HG02870 (cell line): Measurements from ENCODE around the gene GLRA1.

Experiments
- ATAC-seq: cut with Tn5 transposase; IDR thresholded peaks from one replicate; pipeline ENCODE4 v1.9.1; 2021; ENCODE audit warnings: mild to moderate bottlenecking, moderate library complexity; ENCODE audit not compliant: unreplicated experiment

Gene GLRA1

DNA sequence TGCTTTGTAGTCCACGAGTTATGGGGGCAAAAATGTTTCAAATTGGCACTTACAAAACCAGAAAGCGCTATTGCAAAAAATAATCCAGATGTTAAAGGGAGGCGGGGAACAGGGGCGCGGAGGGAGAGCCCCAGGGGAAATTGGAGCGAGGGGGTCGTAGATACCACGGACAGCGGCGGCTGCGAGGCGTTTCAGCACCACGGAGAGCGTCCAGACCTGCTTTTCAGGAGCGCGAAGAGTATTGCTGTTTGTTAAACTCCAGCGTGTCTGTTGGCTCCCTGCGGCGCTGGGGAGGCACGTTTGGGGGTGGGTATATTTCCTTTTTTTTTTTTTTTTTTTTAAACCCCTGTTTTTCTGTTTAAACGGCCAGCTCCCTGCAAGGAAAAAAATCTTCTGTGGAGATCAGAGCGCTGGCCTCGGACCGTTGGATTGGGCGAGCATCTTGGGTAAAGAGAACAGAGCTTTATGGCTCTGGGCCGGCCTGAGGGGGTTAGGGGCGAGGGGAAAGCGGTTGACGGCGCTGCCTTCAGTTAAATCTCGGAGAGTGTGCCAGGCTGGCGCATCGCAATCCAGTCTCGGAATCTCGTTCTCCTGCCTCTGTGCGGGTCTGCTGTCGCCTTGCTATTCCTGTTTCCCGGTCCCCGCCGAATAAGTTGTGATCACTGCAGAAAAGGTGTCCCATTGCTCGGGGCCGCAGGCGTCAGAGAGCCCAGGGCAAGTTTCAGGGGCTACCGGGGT lies at the start of gene GLRA1:
GLRA1 (minus strand) TSS at position 288 of the 738 bp plus-strand sequence. CDS start 302 bp downstream, outside the sequence.
- no peak for ATAC-seq

DNA sequence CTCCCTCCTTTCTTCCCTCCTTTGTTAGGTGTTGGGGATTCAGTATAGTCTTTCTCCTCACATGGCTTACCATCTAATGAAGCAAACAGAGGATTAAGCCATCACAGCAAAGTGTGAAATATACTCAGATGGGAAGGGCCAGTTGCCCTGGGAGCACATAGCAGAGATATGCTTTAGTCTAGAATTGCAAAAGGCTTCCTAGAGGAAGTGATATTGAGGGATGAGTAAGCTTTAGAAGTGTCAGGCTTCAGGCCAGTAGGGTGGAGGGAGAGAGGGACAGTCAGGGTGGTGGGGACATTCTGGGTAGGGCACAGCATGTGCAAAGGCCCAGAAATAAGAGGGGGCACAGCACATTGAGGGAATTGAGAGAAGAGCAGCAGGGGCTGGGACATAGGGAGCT lies 46.2 kb upstream of the GLRA1 start:
- ATAC-seq, result no peak

DNA sequence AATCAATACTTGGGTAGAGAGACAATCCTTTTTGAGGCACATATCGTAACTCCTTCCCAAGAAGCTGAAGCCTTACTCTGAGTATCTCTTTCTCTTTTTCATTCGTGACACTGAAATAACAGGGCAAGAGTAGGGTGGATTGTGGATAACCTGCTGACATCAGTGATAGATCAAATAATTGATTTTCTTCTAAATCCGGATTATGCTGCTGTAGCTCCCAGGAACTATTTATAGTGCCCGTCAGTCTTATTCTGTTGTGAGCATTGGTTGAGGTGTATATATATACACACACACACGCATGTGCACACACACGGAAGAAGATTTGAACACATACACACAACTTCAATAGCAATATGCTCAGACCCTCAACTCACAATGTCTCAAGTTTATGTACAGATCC lies 43.2 kb upstream of the GLRA1 start:
- ATAC-seq, result no peak

GRCh38 chr5:151966046-151966445 lies 41.4 kb upstream of the GLRA1 start:
- no peak for ATAC-seq

DNA sequence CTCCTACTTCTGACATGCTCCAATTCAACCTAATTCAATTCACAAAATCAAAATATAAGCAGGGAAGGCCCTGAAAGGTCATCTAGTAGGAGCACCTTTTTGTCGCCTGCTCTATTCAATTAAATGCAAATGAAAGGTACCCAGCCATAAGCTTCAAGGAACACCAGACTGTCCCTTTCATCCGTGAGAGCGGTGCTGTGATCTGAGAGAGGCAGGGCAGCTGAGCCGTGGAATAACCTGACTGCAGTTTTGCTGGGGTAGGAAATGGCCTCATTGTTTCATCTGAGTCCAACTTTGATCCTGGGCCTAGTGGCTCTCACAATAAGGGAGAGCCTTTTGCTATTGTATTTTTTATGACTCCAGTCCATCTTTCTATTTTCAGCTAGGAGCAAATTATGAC lies 39.8 kb upstream of the GLRA1 start:
- no peak for ATAC-seq

- no peak for ATAC-seq
Observed at GRCh38 chr5:151961557-151961956, 36.9 kb upstream of the GLRA1 start.

GRCh38 chr5:151958111-151958510 lies 33.5 kb upstream of the GLRA1 start:
- ATAC-seq, result no peak

GRCh38 chr5:151956725-151957124 lies 32.1 kb upstream of the GLRA1 start:
- ATAC-seq, result no peak

GRCh38 chr5:151954255-151954654 lies 29.6 kb upstream of the GLRA1 start:
- no peak for ATAC-seq

DNA sequence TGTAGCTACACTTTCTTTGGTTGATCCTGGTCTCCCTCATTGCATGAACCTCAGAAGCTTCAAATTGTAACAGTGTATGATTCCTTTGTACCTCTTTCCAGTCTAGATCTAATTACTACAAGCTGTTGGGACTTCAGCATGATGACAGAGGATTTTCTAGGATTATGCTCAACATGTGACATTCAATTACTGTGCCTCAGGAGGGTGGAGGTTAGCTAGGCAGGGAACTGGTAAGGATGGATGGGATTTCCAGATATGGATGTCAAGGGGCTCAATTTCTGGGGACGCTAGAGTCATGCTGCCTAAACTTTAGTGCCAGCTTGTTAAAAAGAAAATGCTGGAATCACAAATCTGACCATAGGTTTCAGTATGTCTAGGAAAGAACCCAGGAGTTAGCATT lies 29.2 kb upstream of the GLRA1 start:
- no peak for ATAC-seq

GRCh38 chr5:151952238-151952637 lies 27.6 kb upstream of the GLRA1 start:
- ATAC-seq, result no peak

DNA sequence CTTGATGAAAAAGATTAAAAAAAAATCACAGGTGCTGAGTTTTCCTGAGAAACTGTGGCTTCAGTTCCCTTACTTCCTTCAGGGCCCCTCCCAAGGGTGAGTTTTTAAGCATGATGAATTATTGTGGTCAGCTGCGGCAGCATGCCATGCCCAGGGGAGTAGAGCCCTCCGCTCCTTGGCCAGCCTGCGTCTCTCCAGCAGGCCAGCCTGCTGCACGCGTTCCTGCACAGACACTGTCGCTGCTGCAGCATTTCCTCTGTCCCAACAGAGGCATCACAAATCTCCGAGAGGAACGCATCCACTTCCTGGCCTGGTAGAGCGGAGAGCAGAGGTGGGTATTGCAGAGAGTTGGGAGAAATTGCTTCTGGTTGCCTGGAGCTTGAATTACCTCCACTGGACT lies 26.1 kb upstream of the GLRA1 start:
- ATAC-seq, result no peak

- no peak for ATAC-seq
Observed at GRCh38 chr5:151949701-151950308, 25.2 kb upstream of the GLRA1 start.

DNA sequence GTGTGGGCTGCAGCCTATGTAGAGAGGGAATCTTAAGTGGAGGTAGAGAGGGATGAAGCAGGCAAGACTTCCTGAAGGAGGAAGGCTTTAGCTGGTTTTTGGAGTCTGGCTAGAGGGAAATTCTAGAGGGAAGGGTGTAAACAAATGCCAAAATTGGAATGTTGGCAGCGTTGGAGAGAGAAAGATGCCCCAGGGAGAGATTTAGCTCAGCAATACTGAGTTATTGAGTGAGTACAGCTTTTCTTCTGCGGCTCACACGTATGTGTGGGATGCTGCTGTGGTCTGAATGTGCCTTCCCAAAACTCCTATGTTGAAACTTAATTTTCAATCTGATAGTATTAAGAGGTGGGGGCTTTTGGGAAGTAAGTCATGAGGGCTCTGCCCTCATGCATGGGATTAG lies 24.5 kb upstream of the GLRA1 start:
- no peak for ATAC-seq

DNA sequence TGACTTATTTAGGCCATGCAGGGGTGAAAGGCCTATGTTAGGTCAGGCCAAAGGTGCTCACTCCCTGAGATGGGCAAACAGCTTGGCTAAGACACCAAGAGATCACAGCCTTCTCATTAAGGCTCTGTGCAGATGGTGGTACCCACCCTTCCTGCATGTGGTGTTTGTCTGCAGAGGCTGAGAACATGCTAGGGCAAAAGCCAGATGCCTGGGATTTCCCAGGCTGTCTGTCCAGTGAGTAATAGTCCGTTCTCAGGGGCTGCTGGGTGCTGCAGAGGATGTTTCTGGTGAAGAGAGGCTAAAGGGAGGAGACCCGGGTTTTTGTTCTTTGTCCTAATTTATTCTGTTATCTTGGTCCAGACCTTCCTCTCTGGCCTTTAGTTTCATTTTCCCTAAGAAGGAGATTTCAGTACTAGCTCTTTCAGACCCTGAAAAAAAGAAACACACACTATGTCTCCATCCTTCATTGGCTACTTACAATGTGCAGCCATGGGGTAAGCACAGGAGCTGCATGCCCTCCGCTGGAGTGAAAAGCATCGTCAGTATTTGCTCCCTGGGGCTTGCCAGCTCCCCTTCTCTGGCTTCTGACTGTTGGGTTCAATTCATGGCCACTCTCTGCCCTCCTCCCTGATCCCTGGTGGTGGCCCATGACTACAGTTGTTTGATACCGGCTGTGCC lies 23.4 kb upstream of the GLRA1 start:
- ATAC-seq, result no peak

GRCh38 chr5:151937851-151938250 lies 13.2 kb upstream of the GLRA1 start:
- ATAC-seq, result no peak

GRCh38 chr5:151935135-151935695 lies 10.6 kb upstream of the GLRA1 start:
- no peak for ATAC-seq

DNA sequence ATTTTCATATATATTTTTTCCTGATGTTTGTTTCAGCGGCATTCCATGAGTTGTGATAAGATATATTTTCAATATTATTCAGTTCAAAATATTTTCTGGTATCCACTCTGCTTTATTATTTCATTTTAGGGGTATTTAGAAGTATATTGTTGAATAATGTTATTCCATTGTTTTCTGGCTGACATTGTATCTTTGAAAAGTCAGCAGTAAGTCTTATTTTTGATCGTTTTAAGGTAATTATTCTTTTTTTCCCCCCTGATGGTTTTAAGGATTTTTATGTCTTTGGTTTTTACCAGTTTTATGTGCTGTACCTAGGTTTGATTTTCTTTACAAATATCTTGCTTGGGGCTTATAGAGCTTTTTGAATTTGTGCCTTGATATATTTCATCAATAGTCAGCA lies 6.6 kb upstream of the GLRA1 start:
- ATAC-seq, result no peak

GRCh38 chr5:151926188-151926587 lies 1.5 kb upstream of the GLRA1 start:
- no peak for ATAC-seq

GRCh38 chr5:151925340-151925739 lies 689 bp upstream of the GLRA1 start:
- ATAC-seq, result no peak

DNA sequence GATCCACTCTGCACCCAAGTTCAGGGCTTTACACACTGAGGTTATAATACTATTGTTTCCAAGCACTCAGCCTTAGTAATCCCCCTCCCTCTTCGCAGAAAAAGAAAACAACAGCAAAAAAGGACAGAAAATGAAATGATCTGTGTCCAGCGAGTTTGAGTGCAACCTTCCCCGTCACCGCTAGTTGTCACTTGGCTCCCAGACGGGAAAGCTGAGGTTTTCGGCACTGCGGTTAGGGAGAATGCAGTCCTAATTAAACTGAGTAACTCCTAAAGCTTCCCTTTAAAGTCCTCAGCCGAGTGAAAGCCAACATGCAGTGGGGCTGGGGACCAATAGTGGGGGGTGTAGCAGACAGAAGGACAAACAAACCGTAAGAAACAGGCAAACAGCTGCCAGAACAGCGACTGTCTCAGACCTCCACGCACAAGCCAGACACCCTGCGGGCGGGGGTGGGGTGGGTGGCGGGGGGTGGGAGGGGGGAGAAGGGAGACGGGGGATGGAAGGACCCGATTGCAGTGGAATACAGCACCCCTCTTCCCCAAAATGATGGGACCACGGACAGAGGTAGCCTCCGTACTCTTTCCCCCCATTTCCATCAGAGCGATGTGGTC lies 680 bp downstream of the GLRA1 start:
- ATAC-seq, result no peak
